ENCODE results near the gene LRRC75A. TPM values are rescaled to one million over a fixed set of nuclear protein-coding genes. Genes with fewer than 3 reads are reported as not detected.

The LRRC75A gene
- polyA plus RNA-seq, 1 donor from 2014 or later, result 0.53 TPM

GRCh38 chr17:16467886-16468285 lies 24.1 kb downstream of the LRRC75A start:
- Histone ChIP-seq H3K27me3 (ENCODE audit: insufficient read depth, low read depth, low read length) (no peaks in the 10 kb centered on the region), H2AFZ (ENCODE audit: low read depth, low read length) (no peak overlapping the region), H3K36me3 (ENCODE audit: insufficient read depth, low read length) (no peaks in the 10 kb centered on the region), H3K27ac (ENCODE audit: low read length) (no peak overlapping the region), H3F3A (ENCODE audit: insufficient read depth, low read length, poor library complexity, severe bottlenecking) (no peaks in the 10 kb centered on the region), H3K4me2 (ENCODE audit: low read length) (no peak overlapping the region), H3K4me3 (ENCODE audit: low read length) (no peak overlapping the region), H3K9ac (ENCODE audit: low read length) (no peak overlapping the region), H4K20me1 (ENCODE audit: insufficient read depth) (no peaks in the 10 kb centered on the region), H3K9me3 (ENCODE audit: low read length) (no peaks in the 10 kb centered on the region), H3K9me2 (ENCODE audit: insufficient read depth, low read length) (no peaks in the 10 kb centered on the region), H3K79me2 (replicated peaks; ENCODE audit: insufficient read depth, low read length) (no peaks in the 10 kb centered on the region)
- no peak for TF ChIP-seq POLR2AphosphoS5 (IDR thresholded peaks at IDR 0.05)
- no peak for TF ChIP-seq MXI1 (conservative IDR thresholded peaks at IDR 0.05; ENCODE audit: poor library complexity, severe bottlenecking)
- no peak for TF ChIP-seq CTCF (IDR thresholded peaks at IDR 0.05; ENCODE audit: poor library complexity, severe bottlenecking)
- TF ChIP-seq RAD21 (conservative IDR thresholded peaks at IDR 0.05), result no peak
- TF ChIP-seq REST (IDR thresholded peaks at IDR 0.05; ENCODE audit: borderline replicate concordance), result no peak
- TF ChIP-seq SMC3 (conservative IDR thresholded peaks at IDR 0.05; ENCODE audit: poor library complexity), result no peak
- no peak for TF ChIP-seq EP300 (conservative IDR thresholded peaks at IDR 0.05; ENCODE audit: poor library complexity, severe bottlenecking)
- no peak for TF ChIP-seq EZH2 (IDR thresholded peaks at IDR 0.05; ENCODE audit: borderline replicate concordance, insufficient read depth, low read length, poor library complexity, severe bottlenecking)

- no peaks in the 10 kb centered on the region for H3K9me2 ChIP-seq (ENCODE audit: insufficient read depth, low read length)
- no peak for TF ChIP-seq RAD21 (conservative IDR thresholded peaks at IDR 0.05)
- no peak for TF ChIP-seq EZH2 (IDR thresholded peaks at IDR 0.05; ENCODE audit: borderline replicate concordance, insufficient read depth, low read length, poor library complexity, severe bottlenecking)
- TF ChIP-seq REST (IDR thresholded peaks at IDR 0.05; ENCODE audit: borderline replicate concordance), result no peak
- no peak for TF ChIP-seq CTCF (IDR thresholded peaks at IDR 0.05; ENCODE audit: poor library complexity, severe bottlenecking)
- no peak for TF ChIP-seq EP300 (conservative IDR thresholded peaks at IDR 0.05; ENCODE audit: poor library complexity, severe bottlenecking)
- TF ChIP-seq TAF1 (IDR thresholded peaks at IDR 0.05; ENCODE audit: low read depth), result no peak
- no peak for TF ChIP-seq MXI1 (conservative IDR thresholded peaks at IDR 0.05; ENCODE audit: poor library complexity, severe bottlenecking)
- TF ChIP-seq POLR2AphosphoS5 (IDR thresholded peaks at IDR 0.05), result no peak
- TF ChIP-seq SMC3 (conservative IDR thresholded peaks at IDR 0.05; ENCODE audit: poor library complexity), result no peak
- no peaks in the 10 kb centered on the region for H3F3A ChIP-seq (ENCODE audit: insufficient read depth, low read length, poor library complexity, severe bottlenecking)
- H3K79me2 ChIP-seq (replicated peaks; ENCODE audit: insufficient read depth, low read length), result no peaks in the 10 kb centered on the region
- H2AFZ ChIP-seq (ENCODE audit: low read depth, low read length), result no peak overlapping the region
- no peaks in the 10 kb centered on the region for H4K20me1 ChIP-seq (ENCODE audit: insufficient read depth)
- H3K4me3 ChIP-seq (ENCODE audit: low read length), result no peak overlapping the region
- no peaks in the 10 kb centered on the region for H3K27me3 ChIP-seq (ENCODE audit: insufficient read depth, low read depth, low read length)
- H3K4me2 ChIP-seq (ENCODE audit: low read length), result no peak overlapping the region
- no peaks in the 10 kb centered on the region for H3K9me3 ChIP-seq (ENCODE audit: low read length)
- H3K36me3 ChIP-seq (ENCODE audit: insufficient read depth, low read length), result no peaks in the 10 kb centered on the region
- no peak overlapping the region for H3K9ac ChIP-seq (ENCODE audit: low read length)
- H3K27ac ChIP-seq (ENCODE audit: low read length), result no peak overlapping the region
Observed at GRCh38 chr17:16467044-16467443, 24.9 kb downstream of the LRRC75A start.
